NCI-H2227 treated with DMSO at 0.1 percent for 48 hours (cell line): Measurements from ENCODE around the gene IFI27L1.

ENCODE experiments used
- DNase-seq: peaks from one replicate; lab custom pipeline; 2025; lab: John Stamatoyannopoulos, UW

IFI27L1 gene

GRCh38 chr14:94136575-94137331 is 55.6 kb downstream of the IFI27L1 start:
- DNase-seq, result peak; percentile 78

GRCh38 chr14:94138251-94138650 is 57.1 kb downstream of the IFI27L1 start:
- peak; percentile 72 for DNase-seq

- DNase-seq, result no peak
Measured at GRCh38 chr14:94139006-94139405, 57.9 kb downstream of the IFI27L1 start.

GRCh38 chr14:94139421-94139820 is 58.3 kb downstream of the IFI27L1 start:
- no peak for DNase-seq

GRCh38 chr14:94142247-94142646 is 61.1 kb downstream of the IFI27L1 start:
- no peak for DNase-seq

GRCh38 chr14:94142836-94143235 is 61.7 kb downstream of the IFI27L1 start:
- no peak for DNase-seq

GRCh38 chr14:94143239-94143638 is 62.1 kb downstream of the IFI27L1 start:
- DNase-seq, result no peak

GRCh38 chr14:94143711-94144110 is 62.6 kb downstream of the IFI27L1 start:
- DNase-seq, result no peak

GRCh38 chr14:94144765-94145164 is 63.7 kb downstream of the IFI27L1 start:
- no peak for DNase-seq

- no peak for DNase-seq
Measured at GRCh38 chr14:94145902-94146527, 64.9 kb downstream of the IFI27L1 start.
